Coronary artery (tissue), 2 donors: ENCODE measurements around the gene AFG1L.
"Not testable (repeated sequence)": the region's sequence is repeated elsewhere in the genome, so short reads cannot be mapped to it uniquely, and the experiment has no call there.

Experiments
- DNase-seq: peaks from one replicate; pipeline ENCODE4 v3.0.0-alpha.2; 2017; ENCODE audit warnings: low spot score
- H3K27ac ChIP-seq, 2 donors: fragments of 200-600 bp; sonication (generic); one replicate each; pipeline ENCODE4 v1.5.1; 2016 to 2019
- H3K4me3 ChIP-seq: fragments of 200-600 bp; sonication (generic); 2 replicates; pipeline ENCODE4 v1.5.1; 2016; ENCODE audit warnings: mild to moderate bottlenecking, moderate library complexity
- TF ChIP-seq, protein P1 (sequence below): fragments of 200-600 bp; sonication (generic); IDR thresholded peaks from one replicate; pipeline ENCODE4 v1.5.1; 2019; ENCODE audit warnings: antibody characterized with exemption

The AFG1L gene

GRCh38 chr6:108291091-108291490 lies 3.8 kb upstream of the AFG1L start:
- TF ChIP-seq, protein P1, sequence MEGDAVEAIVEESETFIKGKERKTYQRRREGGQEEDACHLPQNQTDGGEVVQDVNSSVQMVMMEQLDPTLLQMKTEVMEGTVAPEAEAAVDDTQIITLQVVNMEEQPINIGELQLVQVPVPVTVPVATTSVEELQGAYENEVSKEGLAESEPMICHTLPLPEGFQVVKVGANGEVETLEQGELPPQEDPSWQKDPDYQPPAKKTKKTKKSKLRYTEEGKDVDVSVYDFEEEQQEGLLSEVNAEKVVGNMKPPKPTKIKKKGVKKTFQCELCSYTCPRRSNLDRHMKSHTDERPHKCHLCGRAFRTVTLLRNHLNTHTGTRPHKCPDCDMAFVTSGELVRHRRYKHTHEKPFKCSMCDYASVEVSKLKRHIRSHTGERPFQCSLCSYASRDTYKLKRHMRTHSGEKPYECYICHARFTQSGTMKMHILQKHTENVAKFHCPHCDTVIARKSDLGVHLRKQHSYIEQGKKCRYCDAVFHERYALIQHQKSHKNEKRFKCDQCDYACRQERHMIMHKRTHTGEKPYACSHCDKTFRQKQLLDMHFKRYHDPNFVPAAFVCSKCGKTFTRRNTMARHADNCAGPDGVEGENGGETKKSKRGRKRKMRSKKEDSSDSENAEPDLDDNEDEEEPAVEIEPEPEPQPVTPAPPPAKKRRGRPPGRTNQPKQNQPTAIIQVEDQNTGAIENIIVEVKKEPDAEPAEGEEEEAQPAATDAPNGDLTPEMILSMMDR = no peak
- H3K27ac ChIP-seq = no peak overlapping the region
- no peak overlapping the region for H3K4me3 ChIP-seq
- no peak for DNase-seq

DNA sequence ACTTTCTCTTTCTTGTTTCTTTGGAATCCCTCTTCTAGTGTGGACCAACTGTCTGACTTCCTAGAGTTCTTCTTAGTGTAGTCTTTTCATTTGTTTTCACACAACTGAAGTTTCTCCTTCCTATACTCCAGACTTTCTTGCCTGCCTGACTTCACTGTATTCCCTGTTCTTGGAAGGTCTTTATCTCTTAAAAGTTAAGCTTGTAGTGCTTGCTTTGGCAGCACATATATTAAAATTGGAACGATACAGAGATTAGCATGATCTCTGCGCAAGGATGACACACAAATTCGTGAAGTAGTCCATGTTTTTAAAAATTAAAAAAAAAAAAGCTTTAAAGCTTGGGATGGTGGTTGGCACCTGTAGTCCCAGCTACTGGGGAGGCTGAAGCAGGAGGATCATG lies 2.3 kb upstream of the AFG1L start:
- H3K27ac ChIP-seq, H3K4me3 ChIP-seq, DNase-seq: not testable (repeated sequence)

DNA sequence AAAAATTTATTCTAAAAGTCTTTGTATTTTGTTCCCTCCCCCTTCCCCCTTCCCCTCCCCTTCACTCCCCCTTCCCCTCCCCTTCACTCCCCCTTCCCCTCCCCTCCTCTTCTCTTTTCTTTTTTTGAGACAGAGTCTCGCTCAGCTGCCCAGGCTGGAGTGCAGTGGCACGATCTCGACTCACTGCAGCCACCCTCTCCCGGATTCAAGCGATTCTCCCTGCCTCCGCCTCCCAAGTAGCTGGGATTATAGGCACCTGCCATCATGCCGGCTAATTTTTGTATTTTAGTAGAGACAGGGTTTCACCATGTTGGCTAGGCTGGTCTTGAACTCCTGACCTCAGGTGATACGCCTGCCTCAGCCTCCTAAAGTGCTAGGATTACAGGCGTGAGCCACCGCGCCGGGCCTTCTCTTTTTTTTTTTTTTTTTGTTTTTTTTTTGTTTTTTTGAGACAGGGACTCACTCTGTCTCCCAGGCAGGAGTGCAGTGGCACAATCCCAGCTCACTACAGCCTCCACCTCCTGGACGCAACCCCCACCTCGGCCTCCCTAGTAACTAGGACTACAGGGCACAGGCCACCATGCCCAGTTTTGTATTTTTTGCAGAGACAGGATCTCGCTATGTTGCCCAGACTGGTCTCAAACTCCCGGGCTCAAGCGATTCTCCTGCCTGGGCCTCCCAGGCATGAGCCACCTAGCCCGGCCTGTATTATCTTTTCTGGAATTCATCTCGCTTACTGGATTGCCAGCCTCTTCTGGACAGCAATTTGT lies 1.1 kb upstream of the AFG1L start:
- TF ChIP-seq, protein P1 = no peak
- DNase-seq = no peak
- H3K27ac ChIP-seq = peak overlapping the region in 1 of 2 donors; percentile 84
- peak overlapping the region; percentile 75 for H3K4me3 ChIP-seq

DNA sequence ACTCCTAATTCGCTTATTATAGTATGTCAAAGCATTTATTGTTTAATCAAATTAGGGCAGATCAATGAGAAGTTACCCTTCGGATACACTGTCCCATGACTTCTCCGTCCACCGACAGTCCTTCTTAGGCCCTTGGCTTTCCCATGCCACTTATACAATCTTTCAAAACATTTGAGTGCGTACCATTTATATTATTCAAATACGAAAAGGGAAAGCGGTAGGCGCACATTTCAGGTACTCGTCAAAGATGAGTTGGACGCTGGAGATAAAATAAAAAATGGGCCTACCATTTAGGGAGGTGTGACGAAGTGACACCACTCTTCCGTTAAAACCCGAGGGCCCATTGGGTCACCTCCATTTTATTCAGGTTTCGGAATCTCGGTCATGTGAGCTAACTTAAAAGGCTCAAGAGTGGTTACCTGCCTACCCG lies 542 bp upstream of the AFG1L start:
- TF ChIP-seq, protein P1 = no peak
- no peak for DNase-seq
- Histone ChIP-seq H3K4me3 (peak overlapping the region; percentile 75), H3K27ac (peak overlapping the region; percentile 81 to 84)

DNA sequence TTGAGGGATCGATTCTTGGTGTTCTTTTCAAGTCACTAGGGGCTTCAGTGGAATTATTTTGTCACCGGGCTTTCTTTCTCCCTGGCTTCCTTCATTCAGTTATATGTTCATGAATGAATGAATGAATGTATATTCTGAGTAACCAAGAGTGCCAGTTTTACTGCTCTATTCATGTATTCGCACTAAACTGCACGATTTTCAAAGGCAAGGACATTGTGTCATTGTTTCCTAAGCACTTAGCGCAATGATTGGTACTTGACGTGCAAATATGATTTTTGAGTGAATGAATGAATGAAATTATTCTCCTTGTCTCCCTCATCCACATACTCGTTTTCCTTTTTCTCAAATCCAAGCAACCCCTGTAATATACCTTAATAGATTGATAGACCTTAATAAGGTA lies 822 bp downstream of the AFG1L start:
- TF ChIP-seq, protein P1 = no peak
- Histone ChIP-seq H3K4me3 (peak overlapping the region; percentile 75), H3K27ac (peak overlapping the region in 1 of 2 donors; percentile 84)
- no peak for DNase-seq

DNA sequence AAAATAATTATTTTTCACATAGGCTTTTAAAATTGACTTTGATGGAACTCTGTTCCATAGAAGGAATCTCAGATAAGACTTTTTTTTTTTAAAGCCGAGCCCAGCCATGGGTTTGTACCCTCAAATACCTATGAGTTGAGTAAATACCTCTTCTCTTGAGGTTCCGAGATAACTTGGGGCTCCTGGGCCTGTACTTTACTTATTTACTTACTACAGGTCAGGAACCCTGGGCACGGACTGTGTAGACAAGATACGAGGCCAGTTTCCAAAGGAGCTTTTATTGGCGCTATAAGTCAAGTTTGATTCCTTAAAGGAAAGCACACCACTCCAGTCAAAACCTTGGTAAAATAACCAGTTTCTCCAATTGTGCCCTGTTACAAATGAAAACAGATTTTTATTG lies 7.5 kb downstream of the AFG1L start:
- TF ChIP-seq, protein P1 = no peak
- Histone ChIP-seq H3K4me3 (no peak overlapping the region), H3K27ac (no peak overlapping the region)
- no peak for DNase-seq

- no peak overlapping the region for H3K4me3 ChIP-seq
- TF ChIP-seq, protein P1 = no peak
- H3K27ac ChIP-seq = no peak overlapping the region
- DNase-seq = no peak
Measured at GRCh38 chr6:108304646-108305045, 9.8 kb downstream of the AFG1L start.

DNA sequence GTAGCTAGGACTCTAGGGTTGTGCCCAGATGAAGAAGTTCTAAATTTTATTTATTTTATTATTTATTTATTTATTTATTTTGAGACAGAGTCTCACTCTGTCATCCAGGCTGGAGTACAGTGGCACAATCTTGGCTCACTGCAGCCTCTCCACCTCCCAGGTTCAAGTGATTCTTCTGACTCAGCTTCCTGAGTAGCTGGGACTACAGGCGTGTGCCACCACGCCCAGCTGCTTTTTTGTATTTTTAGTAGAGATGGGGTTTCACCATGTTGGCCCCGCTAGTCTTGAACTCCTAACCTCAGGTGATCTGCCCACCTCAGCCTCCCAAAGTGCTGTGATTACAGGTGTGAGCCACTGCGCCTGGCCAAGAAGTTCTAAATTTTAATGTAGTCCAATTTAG lies 13.8 kb downstream of the AFG1L start:
- H3K4me3 ChIP-seq, H3K27ac ChIP-seq, DNase-seq: not testable (repeated sequence)
